ENCODE data around the gene ZNF37A. TPM values are rescaled to one million over a fixed set of nuclear protein-coding genes. Genes with fewer than 3 reads are reported as not detected.

Gene ZNF37A
- total RNA-seq, 1 experiment from 2014 or later: 18.5 TPM

- BruUV-seq (replicated peaks): no TSS peak
- Histone ChIP-seq H3K9me3 (ENCODE audit: control insufficient read depth in 1 of 2, insufficient read depth in 1 of 2, low read depth in 1 of 2, low read length in 2 of 2) (peaks cover 0 to 9% of the 10 kb centered on the region in 2 experiments; a peak in 2 of 4 replicates), H3K9me2 (ENCODE audit: insufficient read depth) (no peaks in the 10 kb centered on the region), H4K20me1 (ENCODE audit: insufficient read depth) (no peaks in the 10 kb centered on the region), H3K27ac (ENCODE audit: low read depth, low read length) (no peak overlapping the region), H3K4me3 (replicated peaks in 1 of 2; ENCODE audit: low read depth in 1 of 2, low read length in 2 of 2) (no peak overlapping the region; a peak in 1 of 4 replicates), H2AFZ (ENCODE audit: low read depth, low read length, poor library complexity, severe bottlenecking) (no peak overlapping the region), H3K4me1 (ENCODE audit: control insufficient read depth in 1 of 2, insufficient read depth in 2 of 2, low read length in 2 of 2) (peaks cover 0 to 6% of the 10 kb centered on the region in 2 experiments; a peak in 1 of 4 replicates), H3K9ac (ENCODE audit: low read length) (no peak overlapping the region), H3K36me3 (ENCODE audit: control insufficient read depth in 1 of 2, insufficient read depth in 2 of 2, low read length in 2 of 2) (no peaks in the 10 kb centered on the region), H3K4me2 (ENCODE audit: low read length) (no peak overlapping the region), H3K27me3 (ENCODE audit: insufficient read depth, low read length) (no peaks in the 10 kb centered on the region), H3K79me2 (ENCODE audit: insufficient read depth, low read length) (no peaks in the 10 kb centered on the region)
- CTCF ChIA-PET: no interaction called here
- RAD21 ChIA-PET (ENCODE audit: low non-redundant PET in 1 of 2, low total read pairs in 2 of 2, uncharacterized antibody in 2 of 2, unreplicated experiment in 2 of 2): no interaction called here
- POLR2A ChIA-PET: no interaction called here
- DNase-seq (ENCODE audit: low read depth, low spot score) (no peak), ATAC-seq (no peak)
- TF ChIP-seq SP1 (IDR thresholded peaks at IDR 0.05; ENCODE audit: low read depth): no peak
- no peak for TF ChIP-seq JUND (IDR thresholded peaks at IDR 0.05)
- TF ChIP-seq FOSL1 (IDR thresholded peaks at IDR 0.05; ENCODE audit: low read depth): no peak
- no peak for TF ChIP-seq MAX (IDR thresholded peaks at IDR 0.05)
- no peak for TF ChIP-seq SRF (IDR thresholded peaks at IDR 0.05; ENCODE audit: low read depth)
- no peak for TF ChIP-seq CEBPB (IDR thresholded peaks at IDR 0.05; ENCODE audit: low read depth)
- TF ChIP-seq EGR1 (IDR thresholded peaks at IDR 0.05; ENCODE audit: low read depth): no peak
- no peak for TF ChIP-seq TCF7L2 (IDR thresholded peaks at IDR 0.05; ENCODE audit: borderline replicate concordance, extremely low read depth, insufficient read depth, insufficient read length)
- TF ChIP-seq ATF3 (IDR thresholded peaks at IDR 0.05): no peak
- no peak for TF ChIP-seq YY1 (IDR thresholded peaks at IDR 0.05; ENCODE audit: extremely low read depth, insufficient replicate concordance, low read depth, low read length)
- TF ChIP-seq POLR2A (IDR thresholded peaks at IDR 0.05; ENCODE audit: borderline replicate concordance, extremely low read depth, insufficient read depth, insufficient read length): no peak
- no peak for TF ChIP-seq ELF1 (IDR thresholded peaks at IDR 0.05; ENCODE audit: borderline replicate concordance, low read depth)
- TF ChIP-seq ZBTB33 (IDR thresholded peaks at IDR 0.05; ENCODE audit: extremely low read depth, insufficient replicate concordance, low read length): no peak
- no peak for TF ChIP-seq RAD21 (IDR thresholded peaks at IDR 0.05; ENCODE audit: low read depth)
- no peak for TF ChIP-seq REST (IDR thresholded peaks at IDR 0.05; ENCODE audit: low read depth)
- no peak for TF ChIP-seq EZH2 (IDR thresholded peaks at IDR 0.05)
- TF ChIP-seq CBX3 (IDR thresholded peaks at IDR 0.05; ENCODE audit: low read depth): no peak
- intact Hi-C loops (cut with micrococcal nuclease): no loop called here
These were observed 62.5 kb downstream of the ZNF37A start for GRCh38 chr10:38156416-38157269.
